ENCODE results near the gene NYNRIN. TPM values are rescaled to one million over a fixed set of nuclear protein-coding genes. Genes with fewer than 3 reads are reported as not detected.

The NYNRIN gene
- total and polyA plus RNA-seq, 2 donors (not counting 3 experiments of a cell fraction or from before 2014, with no cell fraction given): 37.2 to 42.8 TPM

DNA sequence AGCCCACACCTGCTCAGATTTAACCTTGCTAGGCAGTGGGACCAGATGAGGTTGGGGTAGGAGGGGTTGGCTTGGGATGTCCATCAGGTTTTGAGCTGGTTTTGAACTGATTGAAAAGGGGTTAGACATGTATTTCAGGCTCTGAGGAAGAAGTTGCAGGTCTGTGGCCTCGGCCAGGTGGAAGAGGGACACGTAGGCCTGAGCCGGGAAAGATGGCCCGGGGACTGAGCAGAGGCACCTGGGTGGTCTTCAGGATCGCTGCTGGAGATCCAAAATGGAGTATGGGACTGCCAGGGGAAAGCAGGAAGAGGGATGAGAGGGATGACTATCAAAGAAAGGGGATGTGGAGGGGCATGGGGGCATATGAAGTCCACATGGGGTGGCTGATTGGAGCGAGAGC is 7.6 kb downstream of the NYNRIN start:
- CTCF ChIA-PET: interaction anchor here (0.7 to 8.7 kb wide), 7 partner anchors 8 to 98 kb away, joined by 3 to 86 read pairs (median 6); partner anchors contain the start of genes CIDEB and NYNRIN
- POLR2A ChIA-PET: no interaction called here

More for the DNA sequence above, 7.6 kb downstream of the NYNRIN start:
- Histone ChIP-seq H2AFZ (ENCODE audit: low read depth, low read length) (no peak overlapping the region), H3K9me3 (replicated peaks; ENCODE audit: control insufficient read depth, insufficient read depth, low read length) (no peaks in the 10 kb centered on the region), H3K9me1 (replicated peaks; ENCODE audit: control insufficient read depth, extremely low read depth, insufficient read depth, low read length) (no peaks in the 10 kb centered on the region), H3K4me1 (ENCODE audit: control insufficient read depth, extremely low read depth, insufficient read depth, low read length) (peaks cover 13% of the 10 kb centered on the region), H3K36me3 (ENCODE audit: control insufficient read depth in 2 of 2, extremely low read depth in 1 of 2, insufficient read depth in 2 of 2, low read length in 2 of 2) (peaks cover 0 to 27% of the 10 kb centered on the region in 2 experiments), H3K27me3 (ENCODE audit: control insufficient read depth in 2 of 2, insufficient read depth in 2 of 2, low read length in 2 of 2) (no peaks in the 10 kb centered on the region), H3K4me3 (replicated peaks in 1 of 3; ENCODE audit: insufficient read depth in 1 of 3, low read depth in 1 of 3, low read length in 3 of 3) (no peak overlapping the region), H3K9ac (replicated peaks; ENCODE audit: extremely low read depth, insufficient read depth, low read length) (no peak overlapping the region), H3K27ac (ENCODE audit: insufficient read depth, low read depth, low read length) (no peak overlapping the region), H4K20me1 (replicated peaks; ENCODE audit: control insufficient read depth, extremely low read depth, insufficient read depth, low read length) (no peaks in the 10 kb centered on the region), H3K79me2 (ENCODE audit: control insufficient read depth, insufficient read depth, low read length) (peaks cover 2% of the 10 kb centered on the region), H3K4me2 (ENCODE audit: insufficient read depth, low read length) (no peak overlapping the region)
- intact Hi-C loops (cut with micrococcal nuclease) (no loop called here), dilution Hi-C loops (cut with MboI; ENCODE audit: extremely low pct_ligation_motif_present, low sequenced_read_pairs) (no loop called here)
- DNase-seq (ENCODE audit: low read depth, low spot score) (no peak), FAIRE-seq (no peak)
- TF ChIP-seq FOS (IDR thresholded peaks at IDR 0.05; ENCODE audit: borderline replicate concordance, insufficient read depth, low read length) (no peak), POLR2A (IDR thresholded peaks at IDR 0.05; ENCODE audit: low read depth, low read length) (no peak), CTCF (IDR thresholded peaks at IDR 0.05; ENCODE audit: extremely low read depth in 1 of 2, insufficient read depth in 1 of 2, low read depth in 1 of 2, low read length in 2 of 2) (no peak), MYC (IDR thresholded peaks at IDR 0.05; ENCODE audit: low read depth, low read length) (no peak)
- BruUV-seq (replicated peaks): no TSS peak

Measured in endothelial cell of umbilical vein (primary cell).